ENCODE results near the gene RXFP4. TPM values are rescaled to one million over a fixed set of nuclear protein-coding genes. Genes with fewer than 3 reads are reported as not detected.
A peak's percentile ranks its signal among the peaks of the same experiment; 100 is the strongest.

The RXFP4 gene
- total and polyA plus RNA-seq, 2 of the 13 experiments (the other 11 are each of a cell fraction or from before 2014, with no cell fraction given): 0.38 to 1.4 TPM

GRCh38 chr1:155983191-155984024 lies 42.0 kb downstream of the RXFP4 start:
- CTCF ChIA-PET (ENCODE audit: low intra/inter-chr PET ratio, low total read pairs): interaction anchor here (1.0 kb wide), 1 partner anchor 45 kb away, joined by 4 read pairs; no protein-coding TSS in a partner anchor
- TF ChIP-seq, protein P1, sequence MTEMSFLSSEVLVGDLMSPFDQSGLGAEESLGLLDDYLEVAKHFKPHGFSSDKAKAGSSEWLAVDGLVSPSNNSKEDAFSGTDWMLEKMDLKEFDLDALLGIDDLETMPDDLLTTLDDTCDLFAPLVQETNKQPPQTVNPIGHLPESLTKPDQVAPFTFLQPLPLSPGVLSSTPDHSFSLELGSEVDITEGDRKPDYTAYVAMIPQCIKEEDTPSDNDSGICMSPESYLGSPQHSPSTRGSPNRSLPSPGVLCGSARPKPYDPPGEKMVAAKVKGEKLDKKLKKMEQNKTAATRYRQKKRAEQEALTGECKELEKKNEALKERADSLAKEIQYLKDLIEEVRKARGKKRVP (CRISPR knock-in tag; IDR thresholded peaks at IDR 0.05): peak in 1 of 2 experiments; percentile 99; a peak in 2 of 4 replicates
- TF ChIP-seq REPIN1 (CRISPR knock-in tag; IDR thresholded peaks at IDR 0.05; ENCODE audit: borderline replicate concordance, low read depth) (no peak; the same call in 1 of the 2 replicates), MED1 (CRISPR knock-in tag; IDR thresholded peaks at IDR 0.05) (0 out of 2 replicates have a peak, but pooled peaks have one; percentile 38), ZNF350 (CRISPR knock-in tag; IDR thresholded peaks at IDR 0.05; ENCODE audit: borderline replicate concordance, low read depth) (peak; percentile 43; the same call in 1 of the 2 replicates), ZNF292 (CRISPR knock-in tag; IDR thresholded peaks at IDR 0.05; ENCODE audit: borderline replicate concordance, low read depth) (no peak), FOXA1 (IDR thresholded peaks at IDR 0.05) (no peak), FOXA1 (CRISPR knock-in tag; IDR thresholded peaks at IDR 0.05) (peak; percentile 27; the same call in 1 of the 2 replicates), HNF4G (IDR thresholded peaks at IDR 0.05; ENCODE audit: borderline replicate concordance, low read depth, low read length) (peak; percentile 27; the same call in 1 of the 2 replicates), HNF4G (CRISPR knock-in tag; IDR thresholded peaks at IDR 0.05; ENCODE audit: borderline replicate concordance, low read depth) (no peak), ZFP91 (CRISPR knock-in tag; IDR thresholded peaks at IDR 0.05; ENCODE audit: borderline replicate concordance) (peak; percentile 62), ZNF749 (CRISPR knock-in tag; IDR thresholded peaks at IDR 0.05; ENCODE audit: borderline replicate concordance) (peak; percentile 28; the same call in 1 of the 2 replicates), STAG1 (CRISPR knock-in tag; IDR thresholded peaks at IDR 0.05) (0 out of 2 replicates have a peak, but pooled peaks have one; percentile 22), PPARG (CRISPR knock-in tag; conservative IDR thresholded peaks at IDR 0.05) (no peak), FOSL2 (CRISPR knock-in tag; IDR thresholded peaks at IDR 0.05) (peak; percentile 63; the same call in 1 of the 2 replicates), KAT8 (CRISPR knock-in tag; IDR thresholded peaks at IDR 0.05) (peak; percentile 47; the same call in 1 of the 2 replicates)
- TF ChIP-seq, protein P2, sequence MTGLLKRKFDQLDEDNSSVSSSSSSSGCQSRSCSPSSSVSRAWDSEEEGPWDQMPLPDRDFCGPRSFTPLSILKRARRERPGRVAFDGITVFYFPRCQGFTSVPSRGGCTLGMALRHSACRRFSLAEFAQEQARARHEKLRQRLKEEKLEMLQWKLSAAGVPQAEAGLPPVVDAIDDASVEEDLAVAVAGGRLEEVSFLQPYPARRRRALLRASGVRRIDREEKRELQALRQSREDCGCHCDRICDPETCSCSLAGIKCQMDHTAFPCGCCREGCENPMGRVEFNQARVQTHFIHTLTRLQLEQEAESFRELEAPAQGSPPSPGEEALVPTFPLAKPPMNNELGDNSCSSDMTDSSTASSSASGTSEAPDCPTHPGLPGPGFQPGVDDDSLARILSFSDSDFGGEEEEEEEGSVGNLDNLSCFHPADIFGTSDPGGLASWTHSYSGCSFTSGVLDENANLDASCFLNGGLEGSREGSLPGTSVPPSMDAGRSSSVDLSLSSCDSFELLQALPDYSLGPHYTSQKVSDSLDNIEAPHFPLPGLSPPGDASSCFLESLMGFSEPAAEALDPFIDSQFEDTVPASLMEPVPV (CRISPR knock-in tag; IDR thresholded peaks at IDR 0.05): no peak

More at GRCh38 chr1:155983191-155984024, 42.0 kb downstream of the RXFP4 start:
- no peaks in the 10 kb centered on the region for H3K9me3 ChIP-seq (ENCODE audit: low read length)
- no peaks in the 10 kb centered on the region for H3K79me2 ChIP-seq (ENCODE audit: insufficient read depth, low read length)
- H3K27ac ChIP-seq (ENCODE audit: extremely low read length, insufficient read depth, low read length): peak overlapping the region; percentile 11
- DNase-seq (ENCODE audit: low spot score) (peak; percentile 44), FAIRE-seq (peak; percentile 55), ATAC-seq (peak; percentile 86)
- POLR2A ChIA-PET: interaction anchor here (0.7 to 13.5 kb wide), 15 partner anchors 9 to 124 kb away, joined by 3 to 390 read pairs (median 8); partner anchors contain the start of genes KHDC4, RXFP4 and SYT11
- H2AFZ ChIP-seq (ENCODE audit: low read length): no peak overlapping the region
- intact Hi-C loops (cut with micrococcal nuclease; ENCODE audit: unreplicated experiment): no loop called here
- peak overlapping the region; percentile 46 for H3K4me2 ChIP-seq (ENCODE audit: low read depth, low read length)
- H3K4me3 ChIP-seq (replicated peaks in 1 of 3; ENCODE audit: insufficient read depth in 1 of 3, low read depth in 2 of 3, low read length in 3 of 3): peak overlapping the region in 1 of 3 experiments; percentile 25; a peak in 2 of 6 replicates
- in situ Hi-C loops (cut with HindIII; ENCODE audit: extremely low pct_ligation_motif_present, low pct_unique_long_range_greater_than_20kb): loop anchor here (10.0 kb wide), 1 partner anchor 49 kb away; the partner anchor contains the start of gene KHDC4
- 32% methylated on average over 4 of the region's 4 CpGs for WGBS (ENCODE audit: low lambda C conversion rate)
- peaks cover 63% of the 10 kb centered on the region for H3K4me1 ChIP-seq (ENCODE audit: insufficient read depth, low read length)
- no TSS peak for BruUV-seq (replicated peaks)
- H3K27me3 ChIP-seq (ENCODE audit: control insufficient read depth in 1 of 2, insufficient read depth in 2 of 2, low read length in 2 of 2): no peaks in the 10 kb centered on the region
- no peaks in the 10 kb centered on the region for H4K20me1 ChIP-seq (ENCODE audit: insufficient read depth, low read length)
- H3K9ac ChIP-seq (ENCODE audit: insufficient read depth, low read depth, low read length): peak overlapping the region; percentile 26; the same call in 1 of the 2 replicates
- H3K36me3 ChIP-seq (replicated peaks in 1 of 2; ENCODE audit: control insufficient read depth in 1 of 2, insufficient read depth in 2 of 2, low read length in 2 of 2): no peaks in the 10 kb centered on the region

Measured in HepG2 (cell line).